Astrocyte (in vitro differentiated cells and primary cell): ENCODE data around the gene CARS2.

ENCODE experiments used
- CTCF ChIP-seq: IDR thresholded peaks from 2 replicates; pipeline ENCODE4 v1.5.1; 2011; ENCODE audit warnings: low read depth, mild to moderate bottlenecking, inconsistent platforms, low read length, moderate library complexity; ENCODE audit not compliant: insufficient read depth
- EZH2 ChIP-seq: IDR thresholded peaks from 2 replicates; pipeline ENCODE4 v1.6.1; 2012; ENCODE audit warnings: mild to moderate bottlenecking, low read length, inconsistent platforms; ENCODE audit not compliant: insufficient read depth

- no peak for TF ChIP-seq CTCF
- TF ChIP-seq EZH2, result no peak
Observed at GRCh38 chr13:110637747-110638146, 68.2 kb downstream of the CARS2 start.
